ENCODE data around the gene LIMS1. TPM values are rescaled to one million over a fixed set of nuclear protein-coding genes. Genes with fewer than 3 reads are reported as not detected.
A peak's percentile ranks its signal among the peaks of the same experiment; 100 is the strongest.
"Not testable (repeated sequence)": the region's sequence is repeated elsewhere in the genome, so short reads cannot be mapped to it uniquely, and the experiment has no call there.

Gene LIMS1
- polyA plus RNA-seq, 4 donors = 44.6 to 54.2 (median 50.0) TPM

- peak in 2 of 4 donors; percentile 58 to 77 for DNase-seq (ENCODE audit: low read depth in 4 of 4, low spot score in 2 of 4)
Observed at GRCh38 chr2:108583903-108584520, 49.7 kb downstream of the LIMS1 start.

DNA sequence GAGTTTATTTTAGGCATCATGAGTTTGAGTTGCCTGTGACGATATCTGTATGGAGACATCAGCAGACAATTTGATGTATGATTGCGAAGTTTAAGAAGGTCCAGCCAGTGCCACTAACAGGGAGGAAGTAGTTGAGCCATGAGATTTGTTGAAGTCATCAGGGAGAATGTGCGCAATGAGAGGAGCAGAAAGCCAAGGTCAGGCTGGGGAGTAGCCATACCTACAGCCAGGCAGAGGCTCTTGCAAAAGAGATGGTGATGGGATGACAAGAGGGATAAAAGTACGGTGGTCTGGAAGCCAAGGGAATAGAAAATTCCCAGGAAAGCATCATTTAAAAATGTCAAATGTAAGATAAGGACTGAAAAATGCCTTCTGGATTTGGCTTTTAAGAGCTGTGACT, 51.2 kb downstream of the LIMS1 start:
- no peak for DNase-seq (ENCODE audit: low read depth in 4 of 4, low spot score in 2 of 4)

DNA sequence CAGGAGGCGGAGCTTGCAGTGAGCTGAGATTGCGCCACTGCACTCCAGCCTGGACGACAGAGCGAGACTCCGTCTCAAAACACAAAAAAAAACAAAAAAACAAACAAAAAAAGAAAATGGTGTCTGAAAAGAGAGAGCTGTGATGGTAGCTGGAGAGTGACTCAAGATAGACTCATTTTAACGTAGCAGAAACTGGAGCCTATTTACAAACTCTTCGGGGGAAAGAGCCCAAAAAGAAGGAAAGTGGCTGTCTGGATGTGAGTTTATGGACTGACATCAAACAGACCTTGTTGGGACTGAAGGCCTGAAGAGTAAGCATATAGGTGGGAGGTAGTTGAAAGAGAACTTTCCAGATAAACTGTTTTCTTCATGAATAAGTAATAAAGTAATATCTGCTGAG, 51.8 kb downstream of the LIMS1 start:
- DNase-seq (ENCODE audit: low read depth in 4 of 4, low spot score in 2 of 4) = no peak

GRCh38 chr2:108586631-108587030, 52.4 kb downstream of the LIMS1 start:
- DNase-seq (ENCODE audit: low read depth in 4 of 4, low spot score in 2 of 4) = peak in 2 of 4 donors; percentile 41 to 64

DNA sequence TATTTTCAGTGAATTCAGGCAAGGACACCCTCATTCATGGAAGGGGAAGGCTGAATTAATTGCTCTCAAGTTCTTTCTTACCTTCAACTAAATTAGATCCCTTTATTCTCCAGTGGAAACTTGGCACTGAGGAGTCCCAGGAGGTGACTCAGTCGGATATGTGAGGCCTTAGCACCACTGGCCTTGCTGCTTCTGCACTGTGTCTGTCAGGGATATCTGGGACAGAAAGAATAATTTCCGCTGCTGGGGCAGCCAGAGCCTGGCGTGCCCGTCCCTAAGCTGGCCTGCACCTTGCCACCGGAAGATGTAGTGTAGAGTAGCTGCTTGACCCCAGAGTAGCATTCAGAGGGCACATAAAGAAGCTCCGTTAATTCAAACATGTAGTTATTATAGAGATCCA, 53.4 kb downstream of the LIMS1 start:
- DNase-seq (ENCODE audit: low read depth in 4 of 4, low spot score in 2 of 4) = no peak

- no peak for DNase-seq (ENCODE audit: low read depth in 4 of 4, low spot score in 2 of 4)
Observed at GRCh38 chr2:108588070-108588668, 53.9 kb downstream of the LIMS1 start.

DNA sequence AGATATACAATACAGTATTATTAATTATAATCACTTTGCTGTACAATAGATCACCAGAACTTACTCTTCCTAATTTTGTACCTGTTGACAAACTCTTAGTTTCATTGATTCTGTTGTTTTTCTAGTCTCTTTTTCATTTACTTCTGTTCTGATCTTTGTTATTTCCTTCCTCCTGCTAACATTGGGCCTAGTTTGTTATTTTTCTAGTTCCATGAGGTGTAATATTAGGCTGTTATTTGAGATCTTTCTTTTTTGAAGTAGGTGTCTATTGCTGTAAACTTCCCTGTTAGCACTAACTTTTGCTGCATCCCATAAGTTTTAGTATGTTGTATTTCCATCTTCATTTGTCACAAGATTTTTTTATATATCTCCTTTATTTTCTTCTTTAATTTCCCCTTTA, 55.1 kb downstream of the LIMS1 start:
- DNase-seq (ENCODE audit: low read depth in 4 of 4, low spot score in 2 of 4) = no peak

- DNase-seq (ENCODE audit: low read depth in 4 of 4, low spot score in 2 of 4) = no peak
Observed at GRCh38 chr2:108589781-108590180, 55.5 kb downstream of the LIMS1 start.

GRCh38 chr2:108591163-108591562, 56.9 kb downstream of the LIMS1 start:
- DNase-seq (ENCODE audit: low read depth in 4 of 4, low spot score in 2 of 4) = no peak

- DNase-seq (ENCODE audit: low read depth in 4 of 4, low spot score in 2 of 4) = no peak
Observed at GRCh38 chr2:108593547-108594098, 59.4 kb downstream of the LIMS1 start.

- DNase-seq (ENCODE audit: low read depth in 4 of 4, low spot score in 2 of 4) = no peak
Observed at GRCh38 chr2:108594132-108594981, 60.1 kb downstream of the LIMS1 start.

DNA sequence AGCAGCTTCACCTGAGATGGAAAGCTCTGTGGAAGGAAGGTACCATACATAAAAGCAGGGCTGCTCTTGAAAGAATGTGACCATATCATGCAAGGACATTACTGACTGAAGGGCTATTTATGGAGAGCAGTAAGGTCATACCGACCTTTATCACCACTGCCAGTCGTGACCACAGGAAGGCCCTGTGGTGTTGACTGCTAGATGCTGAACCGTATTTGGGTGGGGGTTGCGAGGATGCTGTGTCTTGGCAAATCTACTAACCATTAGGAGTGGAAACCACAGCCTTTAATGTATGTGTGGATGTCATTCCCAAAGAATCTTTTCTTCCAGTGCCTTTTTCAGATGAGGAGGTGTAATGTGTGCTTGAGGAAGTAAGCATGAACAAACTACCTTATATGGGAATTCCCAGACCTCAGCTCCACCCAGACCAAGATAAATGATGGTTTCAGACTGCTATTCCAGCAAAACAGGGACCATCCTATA, 60.8 kb downstream of the LIMS1 start:
- no peak for DNase-seq (ENCODE audit: low read depth in 4 of 4, low spot score in 2 of 4)

- DNase-seq (ENCODE audit: low read depth in 4 of 4, low spot score in 2 of 4) = not testable (repeated sequence)
Observed at GRCh38 chr2:108595771-108596170, 61.5 kb downstream of the LIMS1 start.

DNA sequence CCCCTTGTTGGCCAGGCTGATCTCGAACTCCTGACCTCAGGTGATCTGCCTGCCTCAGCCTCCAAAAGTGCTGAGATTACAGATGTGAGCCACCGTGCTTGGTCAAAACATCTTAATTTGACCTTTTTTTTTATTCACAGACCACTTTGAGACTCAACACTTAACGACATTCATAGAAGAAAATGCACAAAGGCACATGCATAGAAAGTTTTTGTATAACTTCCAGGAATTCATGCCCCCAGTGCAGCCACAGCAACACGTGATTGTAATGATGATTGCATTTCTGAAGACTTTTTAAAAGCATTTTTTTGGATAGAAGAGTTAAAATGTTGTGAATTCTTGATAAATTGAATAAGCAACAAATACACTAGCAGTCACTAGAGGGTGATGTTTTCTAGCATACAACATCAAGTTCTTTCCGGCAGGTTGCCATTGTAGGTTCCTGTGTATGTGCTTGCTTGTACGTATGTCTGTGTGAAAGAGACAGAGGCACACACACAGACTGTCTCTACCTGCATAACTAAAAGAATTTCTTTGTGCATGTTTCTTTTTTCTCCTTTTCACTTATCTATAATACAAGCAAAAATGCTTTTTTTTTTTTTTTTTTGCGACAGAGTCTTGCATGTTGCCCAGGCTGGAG, 63.0 kb downstream of the LIMS1 start:
- not testable (repeated sequence) for DNase-seq (ENCODE audit: low read depth in 4 of 4, low spot score in 2 of 4)

DNA sequence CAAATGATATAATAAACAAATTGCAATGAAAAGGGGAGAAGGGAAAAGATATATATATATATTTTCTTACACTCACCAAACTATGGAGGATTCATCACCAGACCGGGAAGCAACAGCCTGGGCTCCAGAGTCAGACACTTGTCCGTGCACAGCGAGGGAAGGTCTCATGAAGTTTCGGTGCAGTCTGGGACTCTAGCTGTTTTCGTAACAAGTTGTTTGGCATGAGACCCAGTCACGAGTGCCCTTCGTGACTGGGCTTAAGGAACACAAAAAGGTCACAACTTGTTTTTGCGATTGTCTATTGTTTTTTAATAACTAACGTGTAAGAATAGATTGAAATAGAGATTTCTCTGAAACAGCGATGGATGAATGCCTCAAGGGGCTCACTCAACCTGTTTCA, 66.9 kb downstream of the LIMS1 start:
- not testable (repeated sequence) for DNase-seq (ENCODE audit: low read depth in 4 of 4, low spot score in 2 of 4)

DNA sequence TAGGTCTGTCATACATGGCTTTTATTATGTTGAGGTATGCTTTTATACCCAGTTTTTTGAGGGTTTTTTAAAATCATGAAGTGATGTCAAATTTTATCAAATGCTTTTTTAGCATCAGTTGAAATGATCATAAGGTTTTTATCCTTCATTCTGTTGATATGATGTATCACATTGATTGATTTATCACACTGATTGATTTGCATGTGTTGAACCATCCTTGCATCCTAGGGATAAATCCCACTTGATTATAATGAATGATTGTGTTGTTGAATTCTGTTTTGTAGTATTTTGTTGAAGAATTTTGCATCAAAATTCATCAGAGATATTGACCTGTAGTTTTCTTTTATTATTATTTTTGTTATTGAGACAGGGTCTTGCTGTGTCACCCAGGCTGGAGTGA, 68.2 kb downstream of the LIMS1 start:
- no peak for DNase-seq (ENCODE audit: low read depth in 4 of 4, low spot score in 2 of 4)

GRCh38 chr2:108604196-108604595, 69.9 kb downstream of the LIMS1 start:
- DNase-seq (ENCODE audit: low read depth in 4 of 4, low spot score in 2 of 4) = no peak

GRCh38 chr2:108605947-108606346, 71.7 kb downstream of the LIMS1 start:
- DNase-seq (ENCODE audit: low read depth in 4 of 4, low spot score in 2 of 4) = no peak

- no peak for DNase-seq (ENCODE audit: low read depth in 4 of 4, low spot score in 2 of 4)
Observed at GRCh38 chr2:108607706-108608301, 73.5 kb downstream of the LIMS1 start.

DNA sequence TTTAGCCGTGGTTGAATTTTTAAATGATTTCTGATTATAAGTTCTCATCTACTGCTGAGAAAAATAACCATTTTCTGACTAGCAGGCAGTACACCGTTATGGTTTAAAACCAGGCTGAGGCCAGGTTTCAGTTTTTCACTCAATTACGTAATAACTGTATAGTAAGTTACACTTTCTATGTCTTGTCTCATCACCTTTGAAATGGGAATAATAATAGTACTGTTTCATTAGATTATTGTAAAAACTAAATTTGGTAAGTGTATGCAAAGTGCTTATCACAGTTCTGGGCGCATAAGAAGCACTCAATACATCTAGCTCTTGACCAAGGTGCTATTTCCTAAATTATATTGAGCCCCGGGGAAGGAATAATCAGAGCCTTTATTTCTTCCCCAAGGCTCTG, 76.8 kb downstream of the LIMS1 start:
- DNase-seq (ENCODE audit: low read depth in 4 of 4, low spot score in 2 of 4) = no peak

Data from left renal cortex interstitium (tissue), 4 donors.